ENCODE results near the gene LSM14B.

LSM14B gene

DNA sequence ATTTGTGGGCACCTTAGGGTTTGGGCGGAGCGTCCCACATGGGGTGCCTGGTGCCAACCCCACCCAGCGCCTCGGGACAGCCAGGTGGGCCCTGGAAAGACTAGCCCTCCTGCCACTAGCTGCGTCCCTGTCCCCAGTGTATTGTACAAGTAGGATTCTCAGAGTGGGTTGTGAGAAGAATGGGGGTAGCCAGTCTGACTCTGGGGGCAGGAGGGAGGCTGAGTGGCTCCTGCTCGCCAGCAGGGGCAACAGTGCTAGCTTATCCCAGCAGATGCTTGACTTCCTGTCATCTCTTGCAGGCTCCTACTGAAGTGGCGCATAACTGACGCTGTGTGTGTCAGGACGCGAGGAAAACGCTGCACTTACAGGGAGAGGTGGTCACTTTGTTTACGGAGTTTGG lies 11.6 kb downstream of the LSM14B start:
- TF ChIP-seq, protein P1, sequence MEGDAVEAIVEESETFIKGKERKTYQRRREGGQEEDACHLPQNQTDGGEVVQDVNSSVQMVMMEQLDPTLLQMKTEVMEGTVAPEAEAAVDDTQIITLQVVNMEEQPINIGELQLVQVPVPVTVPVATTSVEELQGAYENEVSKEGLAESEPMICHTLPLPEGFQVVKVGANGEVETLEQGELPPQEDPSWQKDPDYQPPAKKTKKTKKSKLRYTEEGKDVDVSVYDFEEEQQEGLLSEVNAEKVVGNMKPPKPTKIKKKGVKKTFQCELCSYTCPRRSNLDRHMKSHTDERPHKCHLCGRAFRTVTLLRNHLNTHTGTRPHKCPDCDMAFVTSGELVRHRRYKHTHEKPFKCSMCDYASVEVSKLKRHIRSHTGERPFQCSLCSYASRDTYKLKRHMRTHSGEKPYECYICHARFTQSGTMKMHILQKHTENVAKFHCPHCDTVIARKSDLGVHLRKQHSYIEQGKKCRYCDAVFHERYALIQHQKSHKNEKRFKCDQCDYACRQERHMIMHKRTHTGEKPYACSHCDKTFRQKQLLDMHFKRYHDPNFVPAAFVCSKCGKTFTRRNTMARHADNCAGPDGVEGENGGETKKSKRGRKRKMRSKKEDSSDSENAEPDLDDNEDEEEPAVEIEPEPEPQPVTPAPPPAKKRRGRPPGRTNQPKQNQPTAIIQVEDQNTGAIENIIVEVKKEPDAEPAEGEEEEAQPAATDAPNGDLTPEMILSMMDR (IDR thresholded peaks at IDR 0.05; ENCODE audit: insufficient read depth, missing control alignments): no peak
- no peak for FAIRE-seq
- no peak for DNase-seq (ENCODE audit: insufficient read length, low spot score)

GRCh38 chr20:62134735-62135231 lies 12.5 kb downstream of the LSM14B start:
- DNase-seq (ENCODE audit: insufficient read length, low spot score) (no peak), FAIRE-seq (no peak)
- TF ChIP-seq, protein P1 (IDR thresholded peaks at IDR 0.05; ENCODE audit: insufficient read depth, missing control alignments): no peak

DNA sequence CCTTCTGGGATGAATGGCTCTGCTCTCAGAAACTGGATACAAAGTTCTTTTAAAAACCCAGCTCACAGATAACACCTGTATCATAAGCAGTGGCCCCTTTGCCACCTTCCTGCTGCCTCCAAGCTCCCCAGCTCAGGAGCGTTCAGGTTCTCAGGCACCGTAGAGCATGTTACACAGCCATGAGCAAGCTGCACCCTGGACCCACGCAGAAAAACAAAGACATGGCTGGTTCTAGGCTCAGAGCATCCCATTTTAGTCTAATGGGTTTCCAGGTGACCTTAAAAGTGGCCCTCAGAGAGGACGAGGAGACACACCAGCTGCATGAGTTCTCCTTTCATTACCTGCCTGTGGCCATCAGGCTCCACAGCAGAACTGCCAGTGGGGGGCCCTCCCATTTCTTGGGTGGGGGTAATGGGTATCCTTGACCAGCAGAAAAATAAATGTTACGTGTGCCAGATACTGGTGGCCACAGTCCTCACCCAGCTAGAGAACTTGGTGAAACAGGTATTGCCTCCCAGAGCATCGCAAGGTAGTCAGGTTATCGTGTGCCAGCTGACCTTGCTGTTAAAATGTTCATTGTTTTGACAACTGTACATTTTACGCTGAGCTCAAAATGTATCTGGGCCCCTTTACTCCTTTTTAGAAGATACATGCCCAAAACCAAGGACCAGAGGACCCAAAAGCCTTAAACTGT lies 13.4 kb downstream of the LSM14B start:
- DNase-seq (ENCODE audit: insufficient read length, low spot score): no peak
- FAIRE-seq: no peak

GRCh38 chr20:62136283-62137091 lies 14.2 kb downstream of the LSM14B start:
- FAIRE-seq (no peak), DNase-seq (ENCODE audit: insufficient read length, low spot score) (peak; percentile 62)
- TF ChIP-seq, protein P1 (IDR thresholded peaks at IDR 0.05; ENCODE audit: insufficient read depth, missing control alignments): peak; percentile 83

More for the DNA sequence above, 13.4 kb downstream of the LSM14B start:
- TF ChIP-seq, protein P1 (IDR thresholded peaks at IDR 0.05; ENCODE audit: insufficient read depth, missing control alignments): no peak

DNA sequence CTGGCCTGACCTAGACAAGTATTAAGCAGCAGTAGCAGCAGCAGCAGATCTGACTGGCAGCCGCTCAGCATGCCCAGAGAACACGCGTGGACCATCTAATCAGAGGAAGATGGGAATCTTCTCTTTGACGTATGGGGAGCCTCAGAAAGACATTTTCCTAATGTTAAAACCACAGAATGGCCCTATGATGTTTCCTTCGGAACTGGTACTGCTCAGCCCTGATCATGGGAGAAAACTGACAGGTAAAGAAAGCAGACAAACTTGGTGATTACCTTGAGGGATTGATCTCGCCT lies 14.8 kb downstream of the LSM14B start:
- no peak for FAIRE-seq
- TF ChIP-seq, protein P1 (IDR thresholded peaks at IDR 0.05; ENCODE audit: insufficient read depth, missing control alignments): no peak
- no peak for DNase-seq (ENCODE audit: insufficient read length, low spot score)

DNA sequence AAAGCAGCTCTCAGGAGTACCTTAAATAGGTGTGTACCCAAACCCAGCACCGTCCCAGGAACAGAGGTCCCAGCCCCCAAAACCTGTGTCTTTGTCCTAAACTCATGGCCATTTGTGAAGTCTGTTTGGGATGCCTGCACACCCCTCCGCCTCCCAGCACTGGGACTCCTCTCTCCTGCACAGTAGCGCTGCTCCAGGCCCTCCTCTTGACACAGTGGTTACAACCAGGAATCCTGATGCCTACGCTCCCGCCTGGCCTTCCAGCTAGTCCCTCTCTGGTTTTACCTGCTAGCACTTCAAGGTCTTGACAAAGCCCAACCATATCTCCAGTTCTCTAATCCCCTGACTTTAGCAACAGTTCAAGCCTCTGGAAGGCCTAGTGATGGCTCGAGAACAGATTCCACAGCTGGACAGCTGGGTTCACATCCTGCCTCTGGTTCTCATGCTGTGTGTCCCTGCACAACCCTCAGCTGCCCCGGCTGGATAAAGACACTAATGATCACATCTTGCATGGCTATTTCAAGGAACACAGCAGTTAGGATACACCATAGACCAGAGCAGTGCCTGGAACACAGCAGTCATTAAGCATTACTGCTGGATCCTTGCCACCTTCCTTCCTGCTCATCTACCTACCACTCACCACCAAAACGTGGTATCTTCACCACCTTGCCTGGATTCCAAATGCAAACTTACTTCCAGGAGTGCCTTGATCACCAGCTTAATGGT lies 15.4 kb downstream of the LSM14B start:
- no peak for DNase-seq (ENCODE audit: insufficient read length, low spot score)
- FAIRE-seq: no peak
- TF ChIP-seq, protein P1 (IDR thresholded peaks at IDR 0.05; ENCODE audit: insufficient read depth, missing control alignments): no peak
